GM10266 (cell line): ENCODE results near the gene PLEKHM3.

Source experiments
- DNase-seq: peaks from one replicate; pipeline ENCODE4 v3.0.0; 2012; ENCODE audit errors: extremely low spot score
- CTCF ChIP-seq: IDR thresholded peaks from 2 replicates; pipeline ENCODE4 v1.5.1; 2012; ENCODE audit warnings: mild to moderate bottlenecking, low read depth; ENCODE audit not compliant: control insufficient read depth, insufficient read depth; ENCODE audit errors: missing control alignments

The PLEKHM3 gene

GRCh38 chr2:207847098-207847806 lies 178.1 kb downstream of the PLEKHM3 start:
- TF ChIP-seq CTCF, result no peak
- DNase-seq, result no peak

- no peak for DNase-seq
Measured at GRCh38 chr2:207845202-207845864, 180.0 kb downstream of the PLEKHM3 start.

GRCh38 chr2:207844648-207845047 lies 180.7 kb downstream of the PLEKHM3 start:
- no peak for DNase-seq
- TF ChIP-seq CTCF, result no peak

More at GRCh38 chr2:207845202-207845864, 180.0 kb downstream of the PLEKHM3 start:
- TF ChIP-seq CTCF, result no peak

- no peak for TF ChIP-seq CTCF
- no peak for DNase-seq
Measured at GRCh38 chr2:207840101-207840500, 185.2 kb downstream of the PLEKHM3 start.

GRCh38 chr2:207839575-207839974 lies 185.8 kb downstream of the PLEKHM3 start:
- DNase-seq, result no peak
- TF ChIP-seq CTCF, result no peak

GRCh38 chr2:207839028-207839427 lies 186.3 kb downstream of the PLEKHM3 start:
- no peak for DNase-seq
- no peak for TF ChIP-seq CTCF

- DNase-seq, result no peak
Measured at GRCh38 chr2:207836521-207837133, 188.7 kb downstream of the PLEKHM3 start.

More at GRCh38 chr2:207836521-207837133, 188.7 kb downstream of the PLEKHM3 start:
- no peak for TF ChIP-seq CTCF
